Heart left ventricle (tissue), 16 donors: Measurements from ENCODE around the gene UVSSA. TPM values are rescaled to one million over a fixed set of nuclear protein-coding genes. Genes with fewer than 3 reads are reported as not detected.
"Not testable (repeated sequence)": the region's sequence is repeated elsewhere in the genome, so short reads cannot be mapped to it uniquely, and the experiment has no call there.

Source experiments
- ATAC-seq, 4 donors: fragments of 200-7000 bp; cut with Tn5 transposase; one replicate each; pipeline ENCODE4 v1.9.1; 2020 to 2022; ENCODE audit warnings: moderate library complexity in 4 of 4, mild to moderate bottlenecking in 3 of 4, moderate number of reproducible peaks in 1 of 4
- DNase-seq, 5 donors: peaks; one replicate each; pipeline ENCODE4 v3.0.0-alpha.2; 2020
- H3K27ac ChIP-seq, 12 donors: fragments of 200-600 bp; sonication (generic) in 4 of 12; one replicate each; pipeline versions ENCODE4 v1.5.0 to v1.8.0; 2016 to 2022; ENCODE audit warnings: mild to moderate bottlenecking in 2 of 12
- H3K27me3 ChIP-seq, 9 donors: fragments of 200-600 bp; sonication (generic) in 2 of 9; one replicate each; pipeline versions ENCODE4 v1.5.1 to v1.8.0; 2016 to 2022; ENCODE audit warnings: mild to moderate bottlenecking in 3 of 9
- H3K36me3 ChIP-seq, 9 donors: fragments of 200-600 bp; sonication (generic) in 2 of 9; one replicate each; pipeline versions ENCODE4 v1.5.0 to v1.8.0; 2018 to 2022; ENCODE audit warnings: mild to moderate bottlenecking in 2 of 9
- H3K4me1 ChIP-seq, 12 donors: fragments of 200-600 bp; sonication (generic) in 4 of 12; one replicate each; pipeline versions ENCODE4 v1.5.0 to v1.8.0; 2016 to 2022; ENCODE audit warnings: mild to moderate bottlenecking in 3 of 12
- H3K4me3 ChIP-seq, 12 donors: fragments of 200-600 bp; sonication (generic) in 4 of 12; one replicate each; pipeline versions ENCODE4 v1.5.0 to v1.8.0; 2017 to 2022; ENCODE audit warnings: mild to moderate bottlenecking in 9 of 12, moderate library complexity in 4 of 12
- H3K9me3 ChIP-seq, 12 donors: fragments of 200-600 bp; sonication (generic) in 4 of 12; one replicate each; pipeline versions ENCODE4 v1.5.0 to v1.8.0; 2016 to 2022; ENCODE audit warnings: mild to moderate bottlenecking in 1 of 12
- POLR2A ChIP-seq, 2 donors: fragments of 450-650 bp; IDR thresholded peaks; one replicate each; pipeline ENCODE4 v1.6.1; 2017; ENCODE audit warnings: antibody characterized with exemption in 2 of 2, mild to moderate bottlenecking in 2 of 2, moderate library complexity in 2 of 2
- WGBS, 4 donors: extraction: QIAGEN DNeasy Blood & Tissue Kit in 2 of 4; methylation state at CpG; one replicate each; pipeline versions ENCODE4 v1.1.5 to v1.1.7; 2013 to 2018; 5-methylcytosine and 5-hydroxymethylcytosine counted together
- intact Hi-C, 10 donors: fragments of 100-400 bp; cut with DNase I; formaldehyde crosslinking; loops; one replicate each; pipeline versions ENCODE4 v1.11.1 to v1.14.2; 2022
- polyA plus RNA-seq, 2 donors: library from polyadenylated mRNA; stranded (reverse); fragments of 200-250 nt; gene quantifications; one replicate each; pipeline ENCODE4 v1.2.3, GENCODE V29; 2013
- total RNA-seq, 9 donors: library from RNA; depleted of rRNA in 2 of 9; stranded (reverse); fragments of >200 nt in 2 of 9; fragmentation: NEBNext Ultra II Directional in 3 of 9; extraction: Animal tissue kit (Norgen Biotek cat#: 25700) in 3 of 9; gene quantifications; one replicate each; pipeline versions ENCODE4 v1.1.0 to v1.2.4, GENCODE V29; 2016 to 2023
- TF ChIP-seq, protein P1 (sequence below), 12 donors: fragments of 200-600 bp; sonication (generic) in 4 of 12; IDR thresholded peaks; one replicate each; pipeline versions ENCODE4 v1.5.0 to v1.8.0; 2018 to 2022; ENCODE audit warnings: antibody characterized with exemption in 12 of 12, mild to moderate bottlenecking in 5 of 12
- donor health status: ischemic (EF 13 %, LVEDD 7.1; RV severe dilation, severe dysfunction).
- donor health status: healthy with polysubstance abuse.
- donor health status: DM: no; HTN: yes; CAD: no.
- donor health status: DM: no; HTN: no; CAD: no.
- donor health status: ischemic (EF 25% LVEDD 6.9; RV normal size, moderate dysfunction).
- donor health status: ischemic (EF 25% LVEDD 5.7; RV mildly dilated, moderate dysfunction).
- donor health status: healthy.
- donor health status: DM: yes; HTN: yes; CAD: no.
- donor health status: ischemic (EF 35%, LVEDD 5.7; RV mildly dilated, moderate dysfunction).
- donor health status: nonischemic (EF 11% LVEDD 7.7; RV severe dilation, severe dysfunction).
- donor health status: DM: yes; HTN: yes; CAD: no.
- donor health status: PGD.
- donor health status: ischemic (EF 29% LVEDD 5.4; RV normal size, mild dysfunction).
- donor health status: nonischemic (EF 23%, LVEDD 6.1; RV moderate dilation, normal function).

UVSSA gene
- total and polyA plus RNA-seq, 11 donors = 4.7 to 14.2 (median 6.7) TPM

DNA sequence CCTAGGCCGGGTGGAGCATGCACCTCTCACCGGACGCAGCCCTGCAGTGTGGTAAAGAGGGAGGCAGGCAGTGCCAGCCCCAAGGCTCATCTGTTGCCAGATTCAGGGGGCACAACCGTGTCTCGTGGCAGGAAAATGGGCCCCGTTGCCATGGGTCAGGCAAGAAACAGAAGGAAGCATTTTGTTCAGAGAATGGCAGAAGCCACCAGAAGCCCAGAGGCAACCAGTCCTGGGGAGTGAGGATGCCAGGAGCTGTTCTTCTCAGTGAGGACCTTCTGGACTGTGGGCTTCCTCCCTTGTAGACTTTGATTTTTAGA, 12.5 kb upstream of the UVSSA start:
- Histone ChIP-seq H3K4me3 (no peak overlapping the region), H3K27me3 (no peaks in the 10 kb centered on the region), H3K36me3 (peaks cover 2 to 72% (median 67%) of the 10 kb centered on the region in 9 donors), H3K27ac (peak overlapping the region in 1 of 12 donors; percentile 28), H3K4me1 (peaks cover 0 to 3% (median 0%) of the 10 kb centered on the region in 12 donors), H3K9me3 (no peaks in the 10 kb centered on the region)
- DNase-seq = peak in 1 of 5 donors; percentile 17
- intact Hi-C loops = no loop called here
- 88 to 93% (median 90%) methylated on average over 6 of the region's 6 CpGs for WGBS, 4 donors
- ATAC-seq = no peak
- TF ChIP-seq, protein P1, sequence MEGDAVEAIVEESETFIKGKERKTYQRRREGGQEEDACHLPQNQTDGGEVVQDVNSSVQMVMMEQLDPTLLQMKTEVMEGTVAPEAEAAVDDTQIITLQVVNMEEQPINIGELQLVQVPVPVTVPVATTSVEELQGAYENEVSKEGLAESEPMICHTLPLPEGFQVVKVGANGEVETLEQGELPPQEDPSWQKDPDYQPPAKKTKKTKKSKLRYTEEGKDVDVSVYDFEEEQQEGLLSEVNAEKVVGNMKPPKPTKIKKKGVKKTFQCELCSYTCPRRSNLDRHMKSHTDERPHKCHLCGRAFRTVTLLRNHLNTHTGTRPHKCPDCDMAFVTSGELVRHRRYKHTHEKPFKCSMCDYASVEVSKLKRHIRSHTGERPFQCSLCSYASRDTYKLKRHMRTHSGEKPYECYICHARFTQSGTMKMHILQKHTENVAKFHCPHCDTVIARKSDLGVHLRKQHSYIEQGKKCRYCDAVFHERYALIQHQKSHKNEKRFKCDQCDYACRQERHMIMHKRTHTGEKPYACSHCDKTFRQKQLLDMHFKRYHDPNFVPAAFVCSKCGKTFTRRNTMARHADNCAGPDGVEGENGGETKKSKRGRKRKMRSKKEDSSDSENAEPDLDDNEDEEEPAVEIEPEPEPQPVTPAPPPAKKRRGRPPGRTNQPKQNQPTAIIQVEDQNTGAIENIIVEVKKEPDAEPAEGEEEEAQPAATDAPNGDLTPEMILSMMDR (IDR thresholded peaks at IDR 0.05) = no peak
- no peak for TF ChIP-seq POLR2A (IDR thresholded peaks at IDR 0.05)

DNA sequence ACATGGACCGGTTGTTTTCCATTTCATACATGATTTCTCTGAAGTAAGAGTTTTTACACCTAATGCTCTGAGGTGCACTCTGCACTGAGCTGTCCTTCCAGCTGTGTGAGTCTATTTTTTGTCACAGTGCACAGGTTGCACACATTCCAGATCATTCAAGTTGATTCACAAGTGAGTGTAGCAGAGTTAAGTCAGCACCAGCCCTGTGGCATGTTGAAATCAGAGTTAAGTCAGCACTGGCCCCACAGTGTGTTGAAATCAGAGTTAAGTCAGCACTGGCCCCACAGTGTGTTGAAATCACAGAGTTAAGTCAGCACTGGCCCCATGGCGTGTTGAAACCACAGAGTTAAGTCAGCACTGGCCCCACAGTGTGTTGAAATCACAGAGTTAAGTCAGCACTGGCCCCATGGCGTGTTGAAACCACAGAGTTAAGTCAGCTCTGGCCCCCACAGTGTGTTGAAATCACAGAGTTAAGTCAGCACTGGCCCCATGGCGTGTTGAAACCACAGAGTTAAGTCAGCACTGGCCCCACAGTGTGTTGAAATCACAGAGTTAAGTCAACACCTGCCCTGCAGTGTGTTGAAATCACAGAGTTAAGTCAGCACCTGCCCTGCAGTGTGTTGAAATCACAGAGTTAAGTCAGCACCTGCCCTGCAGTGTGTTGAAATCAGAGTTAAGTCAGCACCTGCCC, 11.7 kb upstream of the UVSSA start:
- peak overlapping the region in 1 of 12 donors; percentile 28 for H3K27ac ChIP-seq
- not testable (repeated sequence) for H3K9me3 ChIP-seq

DNA sequence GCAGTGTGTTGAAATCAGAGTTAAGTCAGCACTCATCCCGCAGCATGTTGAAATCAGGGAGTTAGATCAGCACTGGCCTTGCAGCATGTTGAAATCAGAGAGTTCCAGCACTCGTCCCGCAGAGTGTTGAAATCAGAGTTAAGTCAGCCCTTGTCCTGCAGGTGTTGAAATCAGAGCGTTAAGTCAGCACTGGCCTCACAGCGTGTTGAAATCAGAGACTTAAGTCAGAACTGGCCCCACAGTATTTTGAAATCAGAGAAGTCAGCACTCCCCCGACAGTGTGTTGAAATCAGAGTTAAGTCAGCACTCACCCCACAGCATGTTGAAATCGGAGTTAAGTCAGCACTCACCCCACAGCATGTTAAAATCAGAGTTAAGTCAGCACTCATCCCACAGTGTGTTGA, 10.9 kb upstream of the UVSSA start:
- ATAC-seq = no peak
- peaks cover 3 to 82% (median 75%) of the 10 kb centered on the region in 9 donors for H3K36me3 ChIP-seq

More for the DNA sequence above, 11.7 kb upstream of the UVSSA start:
- not testable (repeated sequence) for ATAC-seq, H3K4me3 ChIP-seq, H3K4me1 ChIP-seq, H3K27me3 ChIP-seq
- H3K36me3 ChIP-seq = peaks cover 3 to 77% (median 71%) of the 10 kb centered on the region in 9 donors
- 91 to 99% (median 95%) methylated on average over 4 of the region's 4 CpGs for WGBS, 4 donors
- intact Hi-C loops = loop anchor here in 1 of 10 donors (5.0 kb wide), 1 partner anchor 43 kb away; no protein-coding TSS in a partner anchor
- DNase-seq = peak in 1 of 5 donors; percentile 13

DNA sequence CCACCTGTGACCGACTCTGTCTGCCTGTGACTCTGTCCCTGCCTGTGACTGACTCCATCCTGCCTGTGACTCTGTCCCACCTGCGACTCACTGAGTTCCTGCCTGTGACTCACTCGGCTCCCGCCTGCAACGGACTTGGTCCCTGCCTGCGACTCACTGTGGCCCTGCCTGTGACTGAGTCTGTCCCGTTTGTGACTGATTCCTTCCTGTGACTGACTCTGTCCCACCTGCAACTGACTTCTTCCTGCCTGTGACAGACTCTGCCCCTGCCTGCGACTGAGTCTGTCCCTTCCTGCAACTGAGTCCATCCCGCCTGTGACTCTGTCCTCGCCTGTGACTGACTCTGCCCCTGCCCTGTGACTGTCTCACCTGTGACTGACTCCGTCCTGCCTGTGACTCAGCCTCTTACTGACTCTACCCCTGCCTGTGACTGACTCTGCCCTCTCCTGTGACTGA, 9.6 kb upstream of the UVSSA start:
- no peak for TF ChIP-seq POLR2A (IDR thresholded peaks at IDR 0.05)
- TF ChIP-seq, protein P1 (IDR thresholded peaks at IDR 0.05) = no peak
- H3K36me3 ChIP-seq = peaks cover 3 to 81% (median 77%) of the 10 kb centered on the region in 9 donors
- intact Hi-C loops = loop anchor here in 1 of 10 donors (5.0 kb wide), 1 partner anchor 45 kb away; no protein-coding TSS in a partner anchor
- no peaks in the 10 kb centered on the region for H3K9me3 ChIP-seq
- no peaks in the 10 kb centered on the region for H3K27me3 ChIP-seq
- H3K4me1 ChIP-seq = no peaks in the 10 kb centered on the region
- DNase-seq = peak in 1 of 5 donors; percentile 22
- no peak overlapping the region for H3K4me3 ChIP-seq
- ATAC-seq = peak in 1 of 4 donors; percentile 7
- 83 to 87% (median 85%) methylated on average over 11 of the region's 11 CpGs for WGBS, 4 donors
- no peak overlapping the region for H3K27ac ChIP-seq

More for the DNA sequence above, 10.9 kb upstream of the UVSSA start:
- H3K9me3 ChIP-seq = no peaks in the 10 kb centered on the region
- H3K27ac ChIP-seq = peak overlapping the region in 1 of 12 donors; percentile 27
- TF ChIP-seq POLR2A (IDR thresholded peaks at IDR 0.05) = no peak
- TF ChIP-seq, protein P1 (IDR thresholded peaks at IDR 0.05) = no peak
- intact Hi-C loops = loop anchor here in 1 of 10 donors (5.0 kb wide), 1 partner anchor 44 kb away; no protein-coding TSS in a partner anchor
- DNase-seq = no peak
- 72 to 91% (median 80%) methylated on average over 7 of the region's 7 CpGs for WGBS, 4 donors
- no peaks in the 10 kb centered on the region for H3K27me3 ChIP-seq
- H3K4me1 ChIP-seq = no peaks in the 10 kb centered on the region
- no peak overlapping the region for H3K4me3 ChIP-seq
